ENCODE results near the gene C5orf58.

Gene C5orf58

DNA sequence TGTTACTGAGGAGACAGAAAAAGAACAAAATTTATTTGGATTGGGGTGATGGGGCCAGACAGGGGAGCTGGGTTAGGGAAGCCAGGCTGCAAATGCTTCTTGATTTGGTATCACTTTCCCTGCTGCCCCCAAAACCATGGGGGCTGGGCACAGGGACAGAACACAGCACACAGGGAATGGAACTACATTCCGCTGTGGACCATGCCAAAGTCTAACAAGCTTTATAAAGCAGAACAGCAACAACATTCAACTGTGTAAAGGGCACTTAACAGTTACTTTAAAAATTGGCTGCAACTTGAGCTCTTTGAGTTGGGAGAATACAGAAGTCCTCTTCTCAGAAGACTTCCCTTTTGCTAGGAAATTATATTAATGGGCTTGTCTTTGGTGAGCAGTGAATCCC lies 23.8 kb downstream of the C5orf58 start:
- DNase-seq (ENCODE audit: low read depth in 2 of 2) = no peak

GRCh38 chr5:170257370-170257769 lies 24.6 kb downstream of the C5orf58 start:
- no peak for DNase-seq (ENCODE audit: low read depth in 2 of 2)

- DNase-seq (ENCODE audit: low read depth in 2 of 2) = no peak
Measured at GRCh38 chr5:170261528-170262043, 28.8 kb downstream of the C5orf58 start.

- no peak for DNase-seq (ENCODE audit: low read depth in 2 of 2)
Measured at GRCh38 chr5:170262061-170263045, 29.6 kb downstream of the C5orf58 start.

DNA sequence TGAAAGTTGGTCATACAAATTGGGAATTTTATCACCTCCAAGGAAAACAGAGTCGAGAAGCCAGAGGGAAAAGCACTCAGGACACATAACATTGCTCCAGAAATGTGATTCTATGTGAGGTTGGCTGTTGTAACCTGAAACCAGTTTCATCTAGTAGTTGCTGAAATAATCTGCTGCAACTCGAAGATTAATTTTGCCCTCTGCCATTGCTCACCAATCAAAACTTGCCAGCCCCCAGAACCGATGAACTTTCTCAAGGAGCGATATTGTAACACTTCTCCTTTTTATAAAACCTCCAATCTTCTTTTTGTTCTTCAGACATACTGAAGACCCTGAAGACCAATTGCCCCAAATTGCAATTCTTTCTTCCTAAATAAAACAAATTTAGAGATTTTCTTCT lies 31.1 kb downstream of the C5orf58 start:
- DNase-seq (ENCODE audit: low read depth in 2 of 2) = no peak

DNA sequence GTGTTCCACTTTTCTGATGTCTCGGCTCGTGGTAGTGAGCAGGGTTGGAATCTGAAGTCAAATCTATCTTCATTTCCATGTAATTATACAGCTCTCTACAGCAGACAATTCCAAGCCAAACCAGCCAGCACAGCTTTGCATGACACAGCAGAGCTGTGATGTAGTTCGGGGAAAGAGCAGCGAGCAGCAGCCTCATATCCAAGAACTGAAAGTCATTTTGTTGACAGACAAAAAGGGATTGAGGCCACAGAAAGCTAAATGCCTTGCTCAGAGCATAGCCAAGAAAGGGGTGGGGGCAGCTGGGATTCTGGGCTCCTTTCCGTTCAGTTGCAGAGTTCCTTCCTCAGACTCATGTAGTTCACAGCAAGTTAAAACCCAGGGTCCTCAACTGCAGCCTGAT lies 32.7 kb downstream of the C5orf58 start:
- DNase-seq (ENCODE audit: low read depth in 2 of 2) = no peak

DNA sequence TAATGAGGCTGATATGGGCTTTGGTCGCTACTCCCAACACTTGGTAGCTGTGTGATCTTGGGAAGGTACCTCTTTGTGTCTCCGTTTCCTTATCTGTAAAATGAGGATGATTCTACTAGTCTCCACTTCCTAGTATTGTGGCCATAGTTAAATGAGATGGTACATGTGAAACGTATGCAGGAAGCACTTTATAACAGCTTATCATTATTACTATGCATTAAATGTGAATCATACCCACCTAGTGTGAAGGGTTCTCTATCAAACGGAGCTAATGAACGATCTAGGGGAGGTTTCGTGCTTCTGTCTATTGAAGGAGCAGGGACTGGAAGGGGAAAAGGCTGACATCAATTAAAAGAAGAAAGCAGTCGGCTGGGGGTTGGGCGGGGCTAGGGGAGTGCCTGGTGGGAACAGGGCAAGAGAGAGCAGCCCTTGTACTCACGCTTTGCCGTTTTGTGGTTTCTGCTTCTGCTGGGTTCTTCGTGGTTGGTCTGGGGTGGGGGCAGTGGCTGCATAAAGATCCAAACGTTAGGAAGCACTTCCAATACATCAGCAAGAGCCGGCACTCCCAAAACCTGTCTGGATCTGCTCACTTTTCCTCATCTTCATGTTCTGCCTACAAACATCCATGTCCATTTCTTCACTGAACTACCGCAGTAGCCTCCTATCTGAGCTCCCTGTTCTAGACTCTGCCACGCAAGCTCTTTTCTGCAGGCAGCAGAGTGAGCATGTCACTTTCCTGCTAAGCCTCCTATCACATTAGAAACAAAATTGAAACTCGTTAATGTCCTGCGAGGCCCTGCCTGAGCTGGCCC lies 34.0 kb downstream of the C5orf58 start:
- DNase-seq (ENCODE audit: low read depth in 2 of 2) = peak; percentile 32 to 49

- peak; percentile 66 to 71 for DNase-seq (ENCODE audit: low read depth in 2 of 2)
Measured at GRCh38 chr5:170267431-170268152, 34.8 kb downstream of the C5orf58 start.

GRCh38 chr5:170268153-170268689 lies 35.4 kb downstream of the C5orf58 start:
- DNase-seq (ENCODE audit: low read depth in 2 of 2) = no peak

DNA sequence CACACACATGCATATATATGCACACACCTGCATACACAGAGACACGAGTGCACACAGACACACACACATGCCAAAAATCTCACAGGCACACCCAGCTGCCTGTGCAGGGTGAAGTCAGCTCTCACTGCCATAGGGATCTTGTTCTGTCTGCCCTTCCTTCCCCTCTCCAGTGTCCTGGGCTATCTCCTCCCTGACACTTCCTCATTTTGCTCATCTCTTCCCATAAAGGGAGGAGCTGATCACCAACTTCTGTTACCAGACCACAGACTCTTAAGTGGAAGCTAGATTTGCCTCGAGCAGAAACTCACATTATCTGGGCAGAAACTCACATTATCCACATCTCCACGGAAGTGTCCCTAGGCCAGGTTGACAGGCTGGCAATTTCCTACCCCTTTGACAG lies 36.1 kb downstream of the C5orf58 start:
- DNase-seq (ENCODE audit: low read depth in 2 of 2) = no peak

DNA sequence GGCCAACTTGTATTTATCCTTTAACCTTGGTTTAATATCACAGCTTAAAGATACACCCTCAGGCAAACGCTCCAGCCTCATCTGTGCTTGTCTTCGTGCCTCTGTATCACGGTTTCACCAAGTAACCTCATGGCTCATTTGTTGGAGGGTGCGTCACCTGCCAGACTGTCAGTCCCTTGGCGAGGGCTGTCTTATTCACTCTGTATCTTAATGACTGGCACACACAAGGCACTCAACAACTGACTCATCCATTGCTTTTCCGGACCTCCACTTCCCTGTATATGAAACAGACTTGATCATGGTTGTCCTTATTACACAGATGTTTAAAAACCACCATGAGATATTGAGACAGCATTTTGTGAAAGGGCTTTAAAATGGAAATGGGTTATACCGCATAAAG lies 36.8 kb downstream of the C5orf58 start:
- no peak for DNase-seq (ENCODE audit: low read depth in 2 of 2)

GRCh38 chr5:170270293-170271069 lies 37.7 kb downstream of the C5orf58 start:
- no peak for DNase-seq (ENCODE audit: low read depth in 2 of 2)

GRCh38 chr5:170273968-170274710 lies 41.4 kb downstream of the C5orf58 start:
- DNase-seq (ENCODE audit: low read depth in 2 of 2) = peak in 1 of 2 donors; percentile 42

GRCh38 chr5:170275376-170275994 lies 42.7 kb downstream of the C5orf58 start:
- no peak for DNase-seq (ENCODE audit: low read depth in 2 of 2)

- no peak for DNase-seq (ENCODE audit: low read depth in 2 of 2)
Measured at GRCh38 chr5:170276140-170276539, 43.4 kb downstream of the C5orf58 start.

- DNase-seq (ENCODE audit: low read depth in 2 of 2) = no peak
Measured at GRCh38 chr5:170277867-170278281, 45.1 kb downstream of the C5orf58 start.

GRCh38 chr5:170278611-170279458 lies 46.0 kb downstream of the C5orf58 start:
- peak; percentile 55 to 72 for DNase-seq (ENCODE audit: low read depth in 2 of 2)

GRCh38 chr5:170279459-170279817 lies 46.7 kb downstream of the C5orf58 start:
- no peak for DNase-seq (ENCODE audit: low read depth in 2 of 2)
